DND-41 (cell line): ENCODE measurements around the gene KRTAP2-3.

ENCODE experiments used
- ATAC-seq: fragments of 200-7000 bp; cut with Tn5 transposase; 3 replicates; pipeline ENCODE4 v1.9.1; 2021; ENCODE audit warnings: low read depth; ENCODE audit not compliant: insufficient read depth
- DNase-seq: peaks from one replicate; pipeline ENCODE4 v3.0.0-alpha.2; 2020
- H2AFZ ChIP-seq: 2 replicates; pipeline ENCODE4 v1.6.0; 2012; ENCODE audit warnings: low read depth, low read length
- H3K27ac ChIP-seq: 2 replicates; pipeline ENCODE4 v1.5.1; 2012; ENCODE audit warnings: low read length, inconsistent platforms
- H3K27me3 ChIP-seq: fragments of 200-600 bp; sonication (generic); 2 replicates; pipeline ENCODE4 v1.6.0; 2012; ENCODE audit warnings: low read length, mild to moderate bottlenecking, inconsistent platforms; ENCODE audit not compliant: insufficient read depth, poor library complexity
- H3K36me3 ChIP-seq: 2 replicates; pipeline ENCODE4 v1.5.1; 2012; ENCODE audit warnings: low read length, inconsistent platforms; ENCODE audit not compliant: insufficient read depth
- H3K4me1 ChIP-seq: 2 replicates; pipeline ENCODE4 v1.5.1; 2012; ENCODE audit warnings: mild to moderate bottlenecking, low read length; ENCODE audit not compliant: insufficient read depth
- H3K4me2 ChIP-seq: 2 replicates; pipeline ENCODE4 v1.6.0; 2012; ENCODE audit warnings: mild to moderate bottlenecking, moderate library complexity, low read length, inconsistent platforms; ENCODE audit not compliant: insufficient read depth
- H3K4me3 ChIP-seq, 2 experiments: fragments of 200-600 bp in 1 of 2; shearing (Covaris generic) in 1 of 2; 2 replicates each; pipeline ENCODE4 v1.5.1; 2012 to 2016; ENCODE audit warnings: inconsistent platforms in 2 of 2, low read length in 2 of 2, mild to moderate bottlenecking in 2 of 2, low read depth in 1 of 2, moderate library complexity in 1 of 2
- H3K79me2 ChIP-seq: 2 replicates; pipeline ENCODE4 v1.6.0; 2012; ENCODE audit warnings: low read length, inconsistent platforms; ENCODE audit not compliant: insufficient read depth
- H3K9ac ChIP-seq: 2 replicates; pipeline ENCODE4 v1.6.0; 2012; ENCODE audit warnings: low read depth, mild to moderate bottlenecking, inconsistent platforms, low read length, moderate library complexity
- H3K9me3 ChIP-seq: 2 replicates; pipeline ENCODE4 v1.5.1; 2012; ENCODE audit warnings: low read length, moderate library complexity, mild to moderate bottlenecking, inconsistent platforms; ENCODE audit not compliant: insufficient read depth, severe bottlenecking
- H4K20me1 ChIP-seq: 2 replicates; pipeline ENCODE4 v1.6.0; 2012; ENCODE audit warnings: low read length; ENCODE audit not compliant: insufficient read depth
- EZH2 ChIP-seq: IDR thresholded peaks from 3 replicates; pipeline ENCODE4 v1.6.1; 2012; ENCODE audit warnings: borderline replicate concordance, low read depth, mild to moderate bottlenecking, moderate library complexity, low read length, inconsistent platforms; ENCODE audit not compliant: severe bottlenecking
- TF ChIP-seq, protein P1 (sequence below): IDR thresholded peaks from 2 replicates; pipeline ENCODE4 v1.5.1; 2012; ENCODE audit warnings: borderline replicate concordance, low read length, moderate library complexity, mild to moderate bottlenecking; ENCODE audit not compliant: poor library complexity, severe bottlenecking; ENCODE audit errors: extremely low read depth

The KRTAP2-3 gene

DNA sequence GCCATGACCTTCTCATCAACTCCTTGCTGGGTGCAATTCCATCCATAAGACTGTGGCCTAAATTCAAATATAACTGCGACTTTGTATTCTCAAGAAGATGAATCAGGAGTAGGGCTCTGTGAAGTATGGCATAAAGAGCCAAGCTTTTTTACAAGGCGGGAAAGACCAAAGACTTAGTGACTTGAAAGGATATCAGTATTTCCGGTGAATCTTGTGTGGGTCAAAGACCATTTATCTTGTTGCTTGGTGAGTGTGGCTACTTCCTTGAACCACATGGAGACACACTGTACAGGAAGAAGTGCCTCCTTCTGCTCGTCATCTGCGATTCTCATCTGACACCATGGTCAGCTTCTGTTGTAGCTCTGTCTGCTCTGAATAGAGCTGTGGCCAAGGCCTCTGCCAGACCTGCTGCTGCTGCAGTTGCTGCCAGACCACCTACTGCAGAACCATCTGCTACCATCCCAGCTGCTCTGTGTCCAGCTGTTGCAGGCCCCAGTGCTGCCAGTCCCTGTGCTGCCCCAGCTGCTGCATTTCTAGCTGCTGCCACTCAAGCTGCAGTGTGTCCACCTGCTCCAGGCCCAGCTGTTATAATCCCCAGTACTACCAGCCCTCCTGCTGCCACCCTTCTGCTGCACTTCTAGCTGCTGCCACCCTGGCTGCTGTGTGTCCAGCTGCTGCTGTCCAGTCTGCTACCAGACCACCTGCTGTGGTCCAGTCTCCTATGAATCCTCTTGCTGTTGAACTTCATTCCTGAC is 11.9 kb upstream of the KRTAP2-3 start:
- no peaks in the 10 kb centered on the region for H3K36me3 ChIP-seq
- H3K79me2 ChIP-seq, result no peaks in the 10 kb centered on the region
- no peak overlapping the region for H3K4me3 ChIP-seq
- no peaks in the 10 kb centered on the region for H3K9me3 ChIP-seq
- no peaks in the 10 kb centered on the region for H3K4me1 ChIP-seq
- H3K9ac ChIP-seq, result no peak overlapping the region
- TF ChIP-seq, protein P1, sequence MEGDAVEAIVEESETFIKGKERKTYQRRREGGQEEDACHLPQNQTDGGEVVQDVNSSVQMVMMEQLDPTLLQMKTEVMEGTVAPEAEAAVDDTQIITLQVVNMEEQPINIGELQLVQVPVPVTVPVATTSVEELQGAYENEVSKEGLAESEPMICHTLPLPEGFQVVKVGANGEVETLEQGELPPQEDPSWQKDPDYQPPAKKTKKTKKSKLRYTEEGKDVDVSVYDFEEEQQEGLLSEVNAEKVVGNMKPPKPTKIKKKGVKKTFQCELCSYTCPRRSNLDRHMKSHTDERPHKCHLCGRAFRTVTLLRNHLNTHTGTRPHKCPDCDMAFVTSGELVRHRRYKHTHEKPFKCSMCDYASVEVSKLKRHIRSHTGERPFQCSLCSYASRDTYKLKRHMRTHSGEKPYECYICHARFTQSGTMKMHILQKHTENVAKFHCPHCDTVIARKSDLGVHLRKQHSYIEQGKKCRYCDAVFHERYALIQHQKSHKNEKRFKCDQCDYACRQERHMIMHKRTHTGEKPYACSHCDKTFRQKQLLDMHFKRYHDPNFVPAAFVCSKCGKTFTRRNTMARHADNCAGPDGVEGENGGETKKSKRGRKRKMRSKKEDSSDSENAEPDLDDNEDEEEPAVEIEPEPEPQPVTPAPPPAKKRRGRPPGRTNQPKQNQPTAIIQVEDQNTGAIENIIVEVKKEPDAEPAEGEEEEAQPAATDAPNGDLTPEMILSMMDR, result no peak
- no peak for TF ChIP-seq EZH2
- peaks cover 9% of the 10 kb centered on the region for H3K27me3 ChIP-seq
- ATAC-seq (no peak), DNase-seq (no peak)
- no peaks in the 10 kb centered on the region for H4K20me1 ChIP-seq
- no peak overlapping the region for H3K4me2 ChIP-seq
- no peak overlapping the region for H3K27ac ChIP-seq
- no peak overlapping the region for H2AFZ ChIP-seq

DNA sequence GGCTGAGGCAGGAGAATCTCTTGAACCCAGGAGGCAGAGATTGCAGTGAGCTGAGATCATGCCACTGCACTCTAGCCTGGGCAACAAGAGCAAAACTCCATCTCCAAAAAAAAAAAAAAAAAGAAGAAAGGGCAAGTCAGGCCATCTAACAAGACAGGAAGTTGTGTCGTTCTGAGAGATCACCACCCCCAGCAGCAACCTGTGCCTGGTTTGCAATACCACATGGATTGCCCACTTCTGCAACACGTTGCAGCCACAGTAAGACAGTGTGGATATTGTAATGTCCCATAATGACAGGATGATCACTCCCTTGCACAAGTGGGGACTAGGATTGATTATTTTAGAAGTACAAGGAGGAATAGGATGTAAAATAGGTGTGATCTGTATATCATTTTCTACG is 9.1 kb upstream of the KRTAP2-3 start:
- no peak for DNase-seq
- Histone ChIP-seq H2AFZ (no peak overlapping the region), H3K9ac (no peak overlapping the region)

DNA sequence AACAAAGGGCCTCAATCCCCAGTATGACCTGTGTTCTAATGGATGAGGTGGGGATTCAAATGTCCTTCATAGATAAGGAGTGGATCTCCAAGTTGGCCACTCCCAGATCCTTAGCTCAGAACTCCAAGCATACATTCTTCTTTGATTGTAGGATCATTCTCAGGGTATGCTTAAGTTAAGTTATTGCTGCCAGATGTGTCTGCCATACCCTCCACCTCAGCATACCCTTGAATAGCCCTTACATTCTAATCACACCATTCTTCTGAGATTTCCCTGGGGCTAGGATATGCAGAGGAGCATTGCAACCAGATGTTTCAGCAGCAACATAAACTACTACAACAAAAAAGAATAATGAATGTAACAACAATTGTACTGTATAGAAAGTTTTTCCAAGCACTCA is 7.4 kb upstream of the KRTAP2-3 start:
- no peak for DNase-seq
- Histone ChIP-seq H2AFZ (no peak overlapping the region), H3K4me3 (no peak overlapping the region), H3K4me1 (no peaks in the 10 kb centered on the region), H3K9me3 (no peaks in the 10 kb centered on the region), H3K9ac (no peak overlapping the region), H3K36me3 (no peaks in the 10 kb centered on the region), H3K4me2 (no peak overlapping the region), H3K27ac (no peak overlapping the region), H3K27me3 (peaks cover 4% of the 10 kb centered on the region), H4K20me1 (no peaks in the 10 kb centered on the region), H3K79me2 (no peaks in the 10 kb centered on the region)
- TF ChIP-seq, protein P1, result no peak
- no peak for TF ChIP-seq EZH2
- no peak for ATAC-seq

More for the DNA sequence above, 9.1 kb upstream of the KRTAP2-3 start:
- Histone ChIP-seq H3K27me3 (peaks cover 4% of the 10 kb centered on the region), H3K79me2 (no peaks in the 10 kb centered on the region), H3K4me3 (no peak overlapping the region), H3K4me1 (no peaks in the 10 kb centered on the region), H3K36me3 (no peaks in the 10 kb centered on the region), H3K9me3 (no peaks in the 10 kb centered on the region), H3K4me2 (no peak overlapping the region), H3K27ac (no peak overlapping the region), H4K20me1 (no peaks in the 10 kb centered on the region)
- TF ChIP-seq, protein P1, result no peak
- TF ChIP-seq EZH2, result no peak
- no peak for ATAC-seq
